ENCODE data around the gene NDUFC2.
"Not testable (repeated sequence)": the region's sequence is repeated elsewhere in the genome, so short reads cannot be mapped to it uniquely, and the experiment has no call there.

NDUFC2 gene

DNA sequence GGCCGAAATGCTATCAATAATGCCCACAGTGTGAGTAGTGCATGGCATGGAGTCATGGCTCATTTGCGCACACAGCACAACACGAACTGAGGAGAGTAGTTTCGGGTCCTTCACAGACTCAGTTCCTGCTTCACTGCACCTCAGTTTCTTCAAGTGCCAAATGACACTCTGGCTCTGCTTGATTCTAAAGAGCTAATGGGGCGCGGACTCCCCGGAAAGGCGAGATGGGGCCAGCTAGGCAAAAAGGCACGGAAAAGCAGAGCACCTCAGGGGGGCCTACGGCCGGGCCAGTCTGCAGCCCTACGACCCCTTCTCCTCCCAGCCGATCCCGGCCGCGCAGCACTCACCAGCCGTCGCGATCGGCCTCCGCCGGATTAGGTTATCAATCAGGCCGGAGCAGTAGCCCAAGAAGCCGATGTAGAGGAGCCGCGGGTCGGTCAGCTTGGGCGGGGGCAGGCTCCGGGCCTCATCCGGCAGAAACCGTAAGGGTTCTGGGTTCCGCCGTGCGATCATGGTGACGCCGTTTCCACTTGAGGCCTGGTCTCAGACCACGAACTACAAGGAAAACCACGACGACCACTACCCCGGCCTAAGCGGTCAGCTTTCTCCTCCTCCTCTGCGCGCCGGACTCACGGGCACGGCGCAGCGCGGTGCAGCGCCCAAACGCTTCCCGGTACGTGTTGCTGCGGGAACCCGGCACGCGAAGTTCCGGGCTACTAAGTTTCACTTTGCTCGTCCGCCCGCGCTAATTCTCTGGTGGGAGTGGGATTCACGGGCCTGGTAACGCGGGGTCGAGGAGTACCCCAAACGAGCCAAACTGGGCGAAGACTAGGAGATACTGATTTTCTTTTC, at the start of gene NDUFC2:
TSS of gene NDUFC2 (minus strand) at position 631 of the 852 bp plus-strand sequence. CDS start at position 513, 118 bp downstream.
- peak; percentile 55 for DNase-seq

DNA sequence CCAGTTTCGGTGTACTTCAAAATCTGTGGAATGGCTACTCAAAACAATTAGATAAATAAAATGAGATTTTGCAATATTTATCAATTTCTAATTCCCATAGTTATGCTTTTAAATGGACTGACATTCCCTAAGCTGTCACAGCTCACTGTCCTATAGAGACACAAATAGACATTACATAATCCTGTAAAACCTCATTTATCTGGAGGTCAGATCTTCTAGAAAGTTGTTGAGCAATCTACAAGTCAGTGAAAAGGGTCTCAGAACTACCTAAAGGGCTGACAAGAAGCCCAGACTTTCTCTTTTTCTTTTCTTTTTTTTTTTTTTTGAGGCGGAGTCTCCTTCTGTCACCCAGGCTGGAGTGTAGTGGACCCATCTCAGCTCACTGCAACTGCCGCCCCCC, 47.7 kb upstream of the NDUFC2 start:
- no peak for DNase-seq

DNA sequence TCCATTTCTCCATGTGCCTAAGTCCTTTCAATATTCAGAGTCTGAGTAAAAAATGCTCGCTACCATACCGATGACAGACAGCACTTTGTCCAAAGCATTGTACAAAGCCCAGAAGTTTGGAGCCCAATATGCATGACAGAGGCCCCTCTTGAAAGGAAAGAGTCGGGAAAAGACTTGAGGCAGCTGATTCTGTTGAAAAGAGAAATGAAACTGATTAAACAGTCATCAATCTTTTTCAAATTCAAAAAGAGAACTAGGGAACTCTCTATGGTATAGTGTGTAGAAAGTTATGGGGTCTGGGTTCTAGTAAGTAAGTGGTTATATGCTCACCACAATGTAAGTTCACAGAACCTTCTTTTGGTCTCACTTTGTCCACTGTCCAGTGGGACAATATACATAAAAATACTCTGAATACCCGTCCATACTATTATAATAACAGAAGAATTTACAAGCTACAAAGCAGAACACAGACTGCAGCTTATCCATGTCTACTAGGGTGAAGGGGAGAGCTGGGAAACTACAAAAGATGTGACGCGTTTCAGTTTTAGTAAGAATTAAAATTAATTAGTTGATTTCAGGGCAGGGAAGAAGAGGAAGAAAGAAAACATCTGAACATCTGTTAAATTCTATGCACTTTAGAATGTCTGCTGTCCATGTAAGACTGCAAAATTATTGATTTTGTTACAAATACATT, 33.1 kb upstream of the NDUFC2 start:
- DNase-seq, result no peak

DNA sequence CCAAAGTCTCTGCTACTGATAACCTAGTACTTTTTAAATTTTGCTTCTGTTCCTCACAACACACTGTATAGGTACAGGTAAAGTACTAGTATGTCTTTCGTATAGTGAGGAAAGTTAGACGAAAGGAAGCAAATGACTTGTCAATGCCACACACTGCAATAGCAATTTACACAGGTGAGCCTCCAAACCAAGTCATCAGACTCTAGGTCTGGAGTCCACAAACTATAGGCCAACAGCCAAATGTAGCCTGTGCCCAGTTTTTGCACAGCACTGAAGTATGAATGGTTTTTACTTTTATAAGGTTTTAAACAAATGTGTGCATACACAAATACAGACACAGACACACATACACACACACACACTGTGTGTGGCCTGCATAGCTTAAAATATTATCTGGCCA, 31.6 kb upstream of the NDUFC2 start:
- DNase-seq, result no peak

DNA sequence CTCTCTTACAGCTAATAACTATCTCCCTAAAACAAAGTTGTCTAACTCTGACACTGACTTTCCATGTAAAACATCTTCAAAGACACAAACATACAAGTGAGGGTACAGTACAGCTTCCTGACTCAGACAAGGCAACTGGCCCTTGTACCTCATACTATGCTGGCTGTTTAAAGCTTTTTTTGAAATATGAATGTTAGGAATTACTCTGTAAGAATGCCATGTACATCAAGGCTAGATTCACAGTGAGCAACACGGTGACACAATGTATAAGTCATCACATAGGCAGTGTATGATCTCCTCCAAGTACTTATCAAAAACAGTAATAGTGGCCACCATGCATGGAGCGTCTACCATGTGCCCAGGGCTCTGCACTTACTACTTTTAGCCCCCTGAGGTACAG, 31.2 kb upstream of the NDUFC2 start:
- no peak for DNase-seq

DNA sequence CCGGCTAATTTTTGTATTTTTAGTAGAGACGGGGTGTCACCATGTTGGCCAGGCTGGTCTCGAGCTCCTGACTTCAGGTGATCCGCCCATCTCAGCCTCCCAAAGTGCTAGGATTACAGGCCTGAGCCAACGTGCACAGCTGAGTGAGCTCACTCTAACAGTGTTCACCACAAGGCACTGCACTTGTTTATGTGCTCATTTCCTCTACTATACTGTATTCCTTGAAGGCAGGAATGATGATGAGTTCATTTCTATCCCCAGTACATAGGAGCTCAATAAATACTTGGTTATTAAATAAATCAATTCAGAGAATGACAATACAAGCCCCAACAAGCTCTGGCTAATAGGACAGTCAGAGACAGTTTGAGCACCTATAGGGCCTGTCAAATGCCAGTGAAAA, 30.7 kb upstream of the NDUFC2 start:
- no peak for DNase-seq

DNA sequence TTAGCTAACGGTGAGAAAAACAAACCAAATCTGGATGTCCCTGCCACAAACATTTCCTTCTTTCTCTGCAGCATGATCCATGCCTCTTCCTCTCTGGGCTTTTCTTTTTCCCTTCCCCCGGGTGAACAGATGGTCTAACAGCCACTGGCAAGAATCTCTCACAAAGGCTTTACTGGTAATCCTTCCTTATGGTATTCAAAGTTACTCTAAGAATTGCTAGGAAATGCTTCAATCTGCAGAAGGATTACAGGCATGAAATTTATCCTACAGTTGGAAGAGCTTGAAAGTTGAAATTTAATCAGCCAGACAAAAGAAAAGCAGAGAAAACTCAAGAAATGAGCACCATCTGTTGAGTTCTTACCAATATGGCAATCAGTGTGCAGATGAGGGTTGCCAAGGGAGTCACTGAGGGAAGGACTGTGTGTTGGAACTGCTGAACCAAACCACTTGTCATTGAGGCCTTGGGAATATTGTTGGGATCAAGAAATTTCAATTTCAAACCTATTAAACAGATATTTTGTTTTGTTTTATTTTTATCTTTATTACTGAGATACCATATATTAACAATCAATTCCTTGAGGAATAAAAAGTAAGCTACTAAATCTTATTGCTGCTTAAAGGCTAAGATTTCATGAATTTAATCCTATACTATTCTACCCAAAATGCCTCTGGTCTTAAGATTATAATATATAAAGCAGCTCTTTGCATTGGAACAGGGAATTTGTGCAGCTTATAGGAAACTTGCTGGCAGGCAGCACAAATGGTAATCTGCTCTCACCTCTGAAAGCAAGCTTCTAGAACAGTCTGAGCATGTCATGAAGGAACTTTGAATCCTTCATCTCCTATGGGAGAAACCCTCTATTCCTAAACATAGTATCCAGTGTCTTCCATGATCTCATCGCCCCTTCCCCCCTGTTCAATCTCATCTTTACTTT, 29.7 kb upstream of the NDUFC2 start:
- DNase-seq, result no peak

DNA sequence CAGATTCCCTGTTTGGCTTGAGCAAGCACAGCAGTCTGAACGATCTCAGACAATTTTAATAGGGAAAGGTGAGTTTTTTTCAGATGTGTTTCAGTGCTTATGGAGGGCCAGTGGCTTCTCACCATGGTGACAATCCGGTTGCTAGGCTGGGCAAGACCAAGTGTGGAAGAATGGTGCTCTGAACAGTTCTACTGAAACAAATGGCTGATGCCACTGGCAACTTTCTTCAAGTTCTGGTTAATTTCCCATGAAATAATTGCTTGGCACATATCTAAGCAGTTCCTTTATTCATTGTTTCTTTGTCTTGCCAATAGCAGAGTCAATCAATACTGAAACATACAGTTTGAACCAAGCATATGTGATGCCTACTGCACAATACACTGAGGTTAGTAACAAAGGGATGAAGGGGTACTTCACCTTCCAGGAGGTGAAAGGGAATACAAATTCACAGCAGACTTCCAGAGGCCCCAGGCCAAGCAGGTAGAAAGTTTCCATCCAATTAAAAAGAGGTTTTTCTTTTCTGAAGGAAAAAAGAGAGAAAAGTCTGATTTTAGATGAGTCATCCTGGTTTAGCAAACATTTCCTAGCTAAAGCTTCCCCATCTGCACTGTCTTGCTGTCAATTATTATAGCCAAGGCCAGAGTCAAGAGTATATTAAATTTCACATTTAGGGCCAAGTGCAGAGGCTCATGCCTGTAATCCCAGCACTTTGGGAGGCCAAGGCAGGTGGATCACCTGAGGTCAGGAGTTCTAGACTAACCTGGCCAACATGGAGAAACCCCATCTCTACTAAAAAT, 21.2 kb upstream of the NDUFC2 start:
- no peak for DNase-seq

DNA sequence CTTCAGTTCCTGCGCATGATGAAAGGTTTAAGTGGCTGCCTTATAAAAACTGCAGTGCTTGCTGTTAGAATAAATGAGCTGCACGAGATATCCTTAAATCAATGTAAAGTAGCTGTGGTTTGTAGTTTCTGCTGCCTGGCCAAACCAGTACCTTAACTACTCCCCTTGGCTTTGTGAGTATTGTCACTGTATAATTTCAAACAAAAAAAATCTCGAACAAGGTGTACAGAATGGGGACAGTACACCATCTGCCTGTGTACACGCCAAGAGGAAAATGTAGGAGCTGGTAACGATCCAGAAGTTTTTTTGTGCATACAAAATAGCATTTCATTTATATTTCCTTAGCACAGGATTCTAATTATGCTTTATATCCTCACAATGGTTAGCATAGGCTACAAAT, 20.6 kb upstream of the NDUFC2 start:
- DNase-seq, result no peak

DNA sequence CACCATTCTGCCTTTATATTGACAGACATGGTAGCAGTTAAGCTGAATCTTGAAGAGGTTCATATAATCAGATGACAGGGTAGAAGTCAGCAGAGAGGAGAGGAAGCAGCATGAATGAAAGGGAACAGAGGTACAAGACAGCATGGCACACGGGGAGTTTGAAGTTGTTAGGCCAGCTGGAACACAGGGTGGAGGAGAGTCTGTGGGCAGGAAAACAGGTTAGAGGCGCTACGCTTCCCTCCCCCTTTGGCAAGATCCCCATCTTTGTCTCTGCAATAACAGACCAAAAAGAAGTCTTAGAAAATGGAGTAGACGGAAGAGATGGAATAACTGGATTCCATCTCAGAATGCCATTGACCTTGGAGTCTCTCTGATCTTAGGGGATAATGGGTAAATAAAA, 20.0 kb upstream of the NDUFC2 start:
- no peak for DNase-seq

DNA sequence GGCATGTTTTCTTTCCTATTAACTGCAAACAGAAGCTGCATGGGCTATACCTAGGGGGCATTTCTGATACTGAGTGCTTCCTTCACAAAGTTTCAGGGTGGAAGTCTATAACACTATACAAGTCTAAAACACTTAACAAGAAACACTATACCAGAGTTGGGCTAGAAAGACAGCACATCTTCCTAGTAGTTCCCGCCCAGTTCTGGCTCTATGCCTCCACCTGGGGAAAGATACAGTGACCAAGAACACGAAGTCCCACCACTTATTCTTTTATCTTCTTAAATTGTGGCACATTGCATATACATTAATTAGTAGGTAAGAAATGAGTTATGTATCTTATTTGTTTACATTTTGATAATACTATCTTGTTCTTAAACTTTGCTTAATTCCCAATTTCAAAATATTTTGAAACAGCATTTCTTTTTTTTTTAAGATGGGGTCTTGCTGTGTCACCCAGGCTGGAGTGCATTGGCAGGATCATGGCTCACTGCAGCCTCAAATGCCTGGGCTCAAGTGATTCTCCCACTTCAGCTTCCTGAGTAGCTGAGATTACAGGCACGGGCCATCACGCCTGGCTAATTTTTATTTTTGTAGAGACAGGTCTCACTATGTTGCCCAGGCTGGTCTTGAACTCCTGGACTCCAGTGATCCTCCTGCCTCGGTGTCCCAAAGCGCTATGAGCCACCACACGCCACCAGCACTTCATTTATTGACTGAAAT, 18.2 kb upstream of the NDUFC2 start:
- no peak for DNase-seq

DNA sequence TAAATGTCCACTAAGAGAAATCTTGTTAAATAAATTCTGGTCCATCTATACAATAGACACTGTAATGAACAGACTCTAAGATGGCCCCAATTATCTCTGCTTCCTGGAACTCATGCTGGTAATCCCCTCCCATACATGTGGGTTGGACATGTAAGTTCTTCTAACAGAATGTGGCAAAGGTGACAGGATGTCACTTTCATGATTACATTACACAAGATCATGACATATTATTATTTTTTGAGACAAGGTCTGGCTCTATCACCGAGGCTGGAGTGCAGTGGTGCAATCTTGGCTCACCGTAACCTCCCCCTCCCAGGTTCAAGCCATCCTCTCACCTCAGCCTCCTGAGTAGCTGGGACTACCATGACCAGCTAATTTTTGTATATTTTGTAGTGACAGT, 14.6 kb upstream of the NDUFC2 start:
- DNase-seq, result no peak

DNA sequence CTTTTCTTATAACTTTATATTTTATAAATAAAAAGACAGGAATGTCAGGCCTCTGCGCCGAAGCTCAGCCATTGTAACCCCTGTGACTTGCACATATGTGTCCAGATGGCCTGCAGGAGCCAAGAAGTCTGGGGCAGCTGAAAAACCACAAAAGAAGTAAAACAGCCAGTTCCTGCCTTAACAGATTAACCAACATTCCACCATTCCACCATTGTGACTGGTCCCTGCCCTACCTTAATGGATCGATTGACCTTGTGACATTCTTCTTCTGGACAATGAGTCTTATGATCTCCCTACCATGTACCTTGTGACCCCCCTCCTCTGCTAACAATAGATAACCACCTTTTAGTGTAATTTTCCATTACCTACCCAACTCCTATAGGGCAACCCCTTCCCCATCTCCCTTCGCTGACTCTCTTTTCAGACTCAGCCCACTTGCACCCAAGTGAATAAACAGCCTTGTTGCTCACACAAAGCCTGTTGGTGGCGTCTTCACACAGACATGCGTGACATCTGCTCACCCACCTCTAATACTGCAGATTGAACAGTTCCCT, 6.9 kb upstream of the NDUFC2 start:
- not testable (repeated sequence) for DNase-seq

DNA sequence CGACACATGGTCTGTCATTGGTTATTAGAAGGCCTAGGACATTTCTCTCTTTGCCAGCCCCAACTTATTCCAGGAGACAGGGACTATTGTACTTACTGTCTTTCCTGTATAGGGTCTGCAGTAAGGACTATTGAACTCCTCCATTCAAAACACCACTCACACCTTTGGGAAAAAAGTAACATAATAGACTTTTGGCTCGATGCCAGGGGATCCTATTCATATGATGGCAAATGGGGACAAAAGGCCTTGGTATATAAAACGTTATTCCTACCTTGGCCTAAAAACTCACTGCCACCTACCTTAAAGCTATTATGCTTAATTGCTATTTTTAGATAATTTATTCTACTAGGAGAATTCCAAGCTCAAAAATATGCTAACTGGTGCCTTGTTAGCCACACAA, 6.3 kb upstream of the NDUFC2 start:
- DNase-seq, result no peak

DNA sequence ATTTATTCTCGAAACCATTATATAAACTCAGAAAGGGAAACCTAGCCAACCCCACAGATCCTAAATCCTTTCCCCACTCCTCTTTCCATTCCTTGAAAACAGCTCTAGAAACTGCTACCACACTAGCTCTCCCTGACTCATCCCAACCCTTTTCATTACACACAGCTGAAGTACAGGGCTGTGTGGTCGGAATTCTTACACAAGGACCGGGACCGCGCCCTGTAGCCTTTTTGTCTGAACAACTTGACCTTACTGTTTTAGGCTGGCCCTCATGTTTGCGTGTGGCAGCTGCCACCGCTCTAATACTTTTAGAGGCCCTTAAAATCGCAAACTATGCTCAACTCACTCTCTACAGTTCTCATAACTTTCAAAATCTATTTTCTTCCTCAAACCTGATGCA, 4.8 kb upstream of the NDUFC2 start:
- DNase-seq, result not testable (repeated sequence)

DNA sequence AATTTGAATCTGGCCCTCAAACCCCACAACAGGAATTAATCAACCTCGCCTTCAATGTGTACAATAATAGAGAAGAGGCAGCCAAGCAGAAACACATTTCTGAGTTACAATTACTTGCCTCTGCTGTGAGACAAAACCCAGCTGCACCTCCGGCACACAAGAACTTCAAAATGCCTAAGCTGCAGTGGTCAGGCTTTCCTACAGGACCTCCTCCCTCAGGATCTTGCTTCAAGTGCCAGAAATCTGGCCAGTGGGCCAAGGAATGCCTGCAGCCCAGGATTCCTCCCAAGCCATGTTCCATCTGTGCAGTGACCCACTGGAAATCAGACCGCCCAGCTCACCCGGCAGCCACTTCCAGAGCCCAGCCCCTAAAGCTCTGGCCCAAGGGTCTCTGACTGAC, 3.4 kb upstream of the NDUFC2 start:
- DNase-seq, result no peak

DNA sequence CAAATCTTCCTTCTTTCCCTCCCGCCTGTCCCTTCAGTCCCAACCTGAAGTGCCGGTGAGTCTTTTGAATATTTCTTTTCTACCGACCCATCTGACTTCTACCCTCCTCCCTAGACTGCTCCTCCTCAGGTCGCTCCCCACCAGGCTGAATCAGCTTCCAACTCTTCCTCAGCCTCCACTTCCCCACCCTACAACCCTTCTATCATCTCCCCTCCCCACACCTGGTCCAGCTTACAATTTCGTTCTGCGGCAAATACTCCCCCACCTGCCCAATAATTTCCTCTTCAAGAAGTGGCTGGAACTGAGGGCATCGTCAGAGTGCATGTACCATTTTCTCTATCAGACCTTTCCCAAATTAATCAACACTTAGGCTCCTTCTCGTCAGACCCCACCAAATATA, 2.5 kb upstream of the NDUFC2 start:
- no peak for DNase-seq

DNA sequence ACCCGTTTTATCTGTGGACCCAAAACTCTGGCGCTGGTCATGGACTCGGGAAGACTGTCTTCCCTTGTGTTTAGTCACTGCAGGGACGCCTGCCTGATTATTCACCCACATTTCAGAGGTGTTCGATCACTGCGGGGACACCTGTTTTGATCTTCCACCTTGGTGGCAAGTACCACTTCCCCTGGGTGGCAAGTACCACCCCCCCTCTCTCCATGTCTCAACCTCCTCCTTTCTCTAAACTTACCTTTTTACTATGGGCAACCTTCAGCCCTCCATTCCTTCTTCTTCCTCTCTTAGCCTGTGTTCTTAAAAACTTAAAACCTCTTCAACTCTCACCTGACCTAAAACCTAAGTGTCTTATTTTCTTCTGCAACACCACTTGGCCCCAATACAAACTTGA, 1.9 kb upstream of the NDUFC2 start:
- no peak for DNase-seq

DNA sequence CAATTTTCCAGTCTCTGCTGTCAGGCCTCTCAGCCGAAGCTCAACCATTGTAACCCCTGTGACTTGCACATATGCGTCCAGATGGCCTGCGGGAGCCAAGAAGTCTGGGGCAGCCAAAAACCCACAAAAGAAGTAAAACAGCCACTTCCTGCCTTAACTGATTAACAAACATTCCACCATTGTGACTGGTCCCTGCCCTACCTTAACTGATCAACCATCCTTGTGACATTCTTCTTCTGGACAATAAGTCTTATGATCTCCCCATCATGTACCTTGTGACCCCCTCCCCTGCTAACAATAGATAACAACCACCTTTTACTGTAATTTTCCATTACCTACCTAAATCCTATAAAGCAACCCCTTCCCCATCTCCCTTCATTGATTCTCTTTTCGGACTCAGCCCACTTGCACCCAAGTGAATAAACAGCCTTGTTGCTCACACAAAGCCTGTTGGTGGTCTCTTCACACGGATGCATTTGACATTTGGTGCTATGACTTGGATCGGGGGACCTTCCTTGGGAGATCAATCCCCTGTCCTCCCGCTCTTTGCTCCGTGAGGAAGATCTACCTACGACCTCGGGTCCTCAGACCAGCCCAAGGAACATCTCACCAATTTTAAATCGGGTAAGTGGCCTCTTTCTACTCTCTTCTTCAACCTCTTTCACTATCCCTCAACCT, 1.3 kb upstream of the NDUFC2 start:
- DNase-seq, result no peak

DNA sequence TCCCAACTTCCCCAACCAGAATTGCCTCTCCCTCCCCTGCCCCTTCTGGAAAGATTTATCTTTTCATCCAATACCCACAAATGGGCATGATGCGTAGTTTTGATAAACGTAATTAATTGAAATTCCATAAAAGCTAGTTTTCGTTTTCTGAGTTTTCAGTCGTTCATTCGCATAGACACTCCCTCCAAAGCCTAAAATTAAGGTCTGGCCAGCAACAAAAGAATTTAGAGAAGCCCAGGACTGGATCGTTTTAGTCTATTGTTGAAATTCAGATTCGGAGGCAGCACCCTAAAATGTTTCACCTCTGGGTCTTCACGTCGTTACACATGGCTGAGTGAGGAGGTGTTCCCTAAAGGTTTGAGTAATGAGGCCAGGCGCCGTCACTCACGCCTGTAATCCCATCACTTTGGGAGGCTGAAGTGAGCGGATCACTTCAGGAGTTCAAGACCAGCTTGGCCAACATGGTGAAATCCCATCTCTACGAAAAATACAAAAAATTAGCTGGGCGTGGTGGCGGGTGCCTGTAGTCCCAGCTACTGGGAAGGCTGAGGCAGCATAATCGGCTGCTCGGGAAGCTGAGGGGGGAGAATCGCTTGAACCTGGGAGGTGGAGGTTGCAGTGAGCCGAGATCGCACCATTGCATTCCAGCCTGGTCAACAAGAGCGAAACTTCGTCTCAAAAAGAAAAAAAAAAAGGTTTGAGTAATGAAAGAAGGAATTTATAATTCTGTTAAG, 589 bp upstream of the NDUFC2 start:
- no peak for DNase-seq

Measured in stimulated activated naive CD4-positive, alpha-beta T cell treated with Interleukin-2 at 50 U/mL for 16 hours (primary cell).